ENCODE measurements around the gene GNAS. TPM values are rescaled to one million over a fixed set of nuclear protein-coding genes. Genes with fewer than 3 reads are reported as not detected.

Gene GNAS
- total RNA-seq, 1 experiment from 2014 or later = 1,255 TPM

Small RNA genes lying within 50 kb of the gene (small RNA-seq; reads per million reads assigned to genes)
- gene MIR298 (0 reads per million in 2 experiments), gene RF02127 (0 reads per million in 2 experiments), gene RF02128 (0 reads per million in 2 experiments), gene RF02130 (0 reads per million in 2 experiments), gene RF02131 (0 reads per million in 2 experiments)

Other genes with a start within 250 kb of the GNAS start
- 20.5 and 24.3 TPM in 2 replicates for gene STX16, start 201.4 kb upstream of the GNAS start, total RNA-seq (2014; rRNA removed; shearing (Covaris generic))
- gene NPEPL1, start 159.9 kb upstream of the GNAS start, total RNA-seq (2014; rRNA removed; shearing (Covaris generic)) = 17.7 and 20.9 TPM in 2 replicates
- 1.7 and 1.8 TPM in 2 replicates for gene GNAS-AS1, start 1.8 kb upstream of the GNAS start, total RNA-seq (2014; rRNA removed; shearing (Covaris generic))
- 57.7 and 65.8 TPM in 2 replicates for gene NELFCD, start 128.5 kb downstream of the GNAS start, total RNA-seq (2014; rRNA removed; shearing (Covaris generic))
- 245 and 259 TPM in 2 replicates for gene CTSZ, start 154.5 kb downstream of the GNAS start, total RNA-seq (2014; rRNA removed; shearing (Covaris generic))
- not detected in 2 replicates for gene TUBB1, start 166.7 kb downstream of the GNAS start, total RNA-seq (2014; rRNA removed; shearing (Covaris generic))
- 92.3 and 106 TPM in 2 replicates for gene ATP5F1E, start 179.6 kb downstream of the GNAS start, total RNA-seq (2014; rRNA removed; shearing (Covaris generic))
- gene PRELID3B, start 190.1 kb downstream of the GNAS start, total RNA-seq (2014; rRNA removed; shearing (Covaris generic)) = 280 and 290 TPM in 2 replicates